Activated CD4-positive, alpha-beta T cell treated with anti-CD3 and anti-CD28 coated beads for 36 hours (primary cell): ENCODE results near the gene HRCT1. TPM values are rescaled to one million over a fixed set of nuclear protein-coding genes. Genes with fewer than 3 reads are reported as not detected.
"Not testable (repeated sequence)": the region's sequence is repeated elsewhere in the genome, so short reads cannot be mapped to it uniquely, and the experiment has no call there.

Experiments used
- ATAC-seq: fragments of 200-7000 bp; cut with Tn5 transposase; one replicate; pipeline ENCODE4 v1.10.0; 2021; ENCODE audit warnings: mild to moderate bottlenecking, moderate library complexity
- CTCF ChIA-PET: fragments of 350-600 bp; sonication (Branson Sonifier 250); formaldehyde crosslinking; loops from one replicate; lab custom pipeline; 2021; ENCODE audit warnings: antibody characterized with exemption; lab: Charles Lee
- POLR2A ChIA-PET: fragments of 350-600 bp; sonication (Branson Sonifier 250); formaldehyde crosslinking; loops from one replicate; lab custom pipeline; 2021; ENCODE audit warnings: antibody characterized with exemption, inconsistent platforms; lab: Charles Lee
- DNase-seq: peaks from one replicate; pipeline ENCODE4 v3.0.0-alpha.2; 2020
- H3K27ac Mint-ChIP-seq: one replicate; pipeline ENCODE4 v1.8.0; 2021; ENCODE audit warnings: mixed read lengths
- H3K27me3 Mint-ChIP-seq: one replicate; pipeline ENCODE4 v1.8.0; 2021; ENCODE audit warnings: mixed read lengths
- H3K36me3 Mint-ChIP-seq: one replicate; pipeline ENCODE4 v1.8.0; 2021; ENCODE audit warnings: low read depth, mixed read lengths
- H3K4me1 Mint-ChIP-seq: one replicate; pipeline ENCODE4 v1.8.0; 2021; ENCODE audit warnings: mixed read lengths
- H3K4me3 Mint-ChIP-seq: one replicate; pipeline ENCODE4 v1.8.0; 2021; ENCODE audit warnings: mild to moderate bottlenecking, moderate library complexity, mixed read lengths
- H3K9me3 Mint-ChIP-seq: one replicate; pipeline ENCODE4 v1.8.0; 2021; ENCODE audit warnings: low read depth, mixed read lengths
- intact Hi-C, 2 experiments: fragments of 100-400 bp; cut with DNase I in 1 of 2; cut with micrococcal nuclease in 1 of 2; formaldehyde crosslinking; loops; one replicate each; pipeline versions ENCODE4 v1.14.2 to v1.15.1; 2022 to 2024; cut with DNase I, micrococcal nuclease
- total RNA-seq, 2 experiments: library from RNA; stranded (reverse); gene quantifications; one replicate each; pipeline ENCODE4 v1.2.3, GENCODE V29; 2021

Gene HRCT1
- total RNA-seq, 2 experiments from 2014 or later, result not detected

DNA sequence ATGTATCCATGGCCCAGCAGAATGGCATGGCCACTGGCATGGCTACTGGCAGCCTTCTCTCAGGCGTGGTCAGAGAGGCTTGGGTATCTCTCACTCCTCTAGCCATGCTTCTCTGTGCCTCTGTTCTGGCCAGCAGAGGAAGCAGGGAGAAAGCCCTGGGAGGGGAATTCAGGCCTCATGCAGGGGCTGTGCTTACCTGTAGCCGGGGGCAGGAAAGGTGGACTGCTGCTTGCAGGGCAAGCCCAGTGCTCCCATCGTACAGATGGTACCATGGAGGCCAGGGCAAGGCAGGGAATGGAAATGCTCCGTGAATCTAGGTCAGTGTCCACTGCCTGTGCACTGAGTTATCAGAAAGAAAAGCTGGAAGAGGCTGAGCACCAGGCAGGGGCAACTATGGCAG lies 38.5 kb upstream of the HRCT1 start:
- H3K36me3 Mint-ChIP-seq, result no peaks in the 10 kb centered on the region
- no peaks in the 10 kb centered on the region for H3K4me1 Mint-ChIP-seq
- CTCF ChIA-PET, result interaction anchor here (0.9 kb wide), 1 partner anchor 77 kb away, joined by 3 read pairs; no protein-coding TSS in a partner anchor
- POLR2A ChIA-PET, result no interaction called here
- no peaks in the 10 kb centered on the region for H3K9me3 Mint-ChIP-seq
- H3K4me3 Mint-ChIP-seq, result no peak overlapping the region
- intact Hi-C loops, result no loop called here
- DNase-seq (no peak), ATAC-seq (no peak)
- no peak overlapping the region for H3K27ac Mint-ChIP-seq
- no peaks in the 10 kb centered on the region for H3K27me3 Mint-ChIP-seq

DNA sequence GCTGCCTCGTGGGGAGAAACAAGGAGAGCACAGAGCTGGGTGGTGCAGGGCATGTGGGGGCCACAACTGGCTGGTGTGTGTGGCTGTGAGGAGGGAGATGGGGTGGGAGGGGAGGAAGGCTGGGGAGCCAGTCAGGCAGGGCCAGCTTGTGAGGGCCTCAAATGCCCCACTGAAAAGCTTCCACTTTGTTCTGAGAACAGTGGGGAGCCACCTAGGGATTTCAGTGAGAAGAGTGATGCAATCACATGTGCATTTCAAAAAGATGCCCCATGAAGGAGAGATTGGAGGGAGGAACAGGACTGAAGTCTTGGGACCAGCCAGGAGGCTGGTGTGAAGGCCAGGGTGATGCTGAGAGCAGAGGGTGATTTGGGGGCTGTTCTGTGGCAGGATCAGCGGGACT lies 37.1 kb upstream of the HRCT1 start:
- H3K9me3 Mint-ChIP-seq, result no peaks in the 10 kb centered on the region
- no peaks in the 10 kb centered on the region for H3K36me3 Mint-ChIP-seq
- no peak overlapping the region for H3K4me3 Mint-ChIP-seq
- DNase-seq (no peak), ATAC-seq (no peak)
- ChIA-PET POLR2A (no interaction called here), CTCF (interaction anchor here (2.0 kb wide), 1 partner anchor 13 kb away, joined by 9 read pairs; no protein-coding TSS in a partner anchor)
- no peaks in the 10 kb centered on the region for H3K4me1 Mint-ChIP-seq
- intact Hi-C loops, result no loop called here
- H3K27ac Mint-ChIP-seq, result no peak overlapping the region
- no peaks in the 10 kb centered on the region for H3K27me3 Mint-ChIP-seq

DNA sequence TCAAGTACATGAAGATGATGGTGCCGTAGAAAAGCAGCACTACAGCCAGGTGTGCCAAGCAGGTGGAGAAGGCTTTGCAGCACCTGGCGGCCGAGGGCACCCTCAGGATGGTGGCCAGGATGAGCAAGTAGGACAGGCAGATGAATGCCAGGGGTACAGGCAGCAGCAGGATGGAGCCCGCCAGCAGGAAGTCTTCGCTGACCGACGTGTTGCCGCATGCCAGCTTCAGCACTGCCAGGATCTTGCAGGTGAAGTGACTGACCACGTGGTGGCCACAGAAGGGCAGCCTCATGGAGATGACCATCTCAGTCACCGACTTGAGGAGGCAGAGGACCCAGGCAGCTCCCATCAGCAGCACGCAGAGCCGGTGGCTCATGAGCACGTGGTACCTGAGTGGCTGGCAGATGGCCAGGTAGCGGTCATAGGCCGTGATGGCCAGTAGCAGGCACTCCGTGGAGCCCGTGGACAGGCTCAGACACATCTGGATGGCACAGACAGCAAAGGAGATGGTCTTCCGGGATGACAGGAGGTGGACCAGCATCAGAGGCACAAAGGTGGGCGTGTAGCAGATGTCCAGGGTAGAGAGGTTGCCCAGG lies 36.3 kb upstream of the HRCT1 start:
- POLR2A ChIA-PET, result no interaction called here
- no peak overlapping the region for H3K27ac Mint-ChIP-seq

DNA sequence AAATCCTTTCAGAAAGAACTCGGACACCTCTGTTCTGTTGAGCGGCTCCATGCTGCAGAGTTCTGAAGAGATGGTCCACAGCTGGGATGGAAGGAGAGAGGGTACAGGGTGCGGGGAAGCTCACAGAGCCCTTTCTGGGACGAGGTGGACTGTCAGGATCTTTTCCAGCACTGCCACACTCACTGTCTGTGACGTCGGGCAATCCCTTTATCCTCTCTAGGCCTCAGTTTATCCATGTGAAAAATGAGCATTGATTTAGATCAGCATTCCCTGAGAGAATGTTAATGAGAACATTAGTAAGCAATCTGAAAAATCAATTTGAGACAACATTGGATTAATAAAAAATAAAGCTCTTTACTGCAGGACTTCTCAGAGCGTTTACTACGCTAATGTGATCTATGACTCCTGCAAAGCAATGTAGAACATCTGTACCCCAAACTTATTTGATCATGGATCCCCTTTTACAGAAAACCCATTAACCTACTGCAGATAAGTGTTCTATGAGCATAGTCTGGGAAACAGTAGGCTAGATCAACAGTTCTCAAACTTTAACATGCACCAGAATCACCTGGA lies 35.6 kb upstream of the HRCT1 start, which contains the start of gene OR13J1:
TSS of gene OR13J1 (minus strand) at position 51 of the 573 bp plus-strand sequence. CDS start at position 51, 0 bp downstream.
- no peak for DNase-seq
- ChIA-PET CTCF (no interaction called here), POLR2A (no interaction called here)
- Mint-ChIP-seq H3K4me1 (no peaks in the 10 kb centered on the region), H3K27ac (no peak within 1 kb of the TSS), H3K4me3 (no peak within 1 kb of the TSS), H3K9me3 (no peaks in the 10 kb centered on the region), H3K36me3 (no peaks in the 10 kb centered on the region), H3K27me3 (no peaks in the 10 kb centered on the region)
- no peak for ATAC-seq
- intact Hi-C loops, result no loop called here

More for the DNA sequence above, 36.3 kb upstream of the HRCT1 start:
- ATAC-seq (no peak), DNase-seq (no peak)
- CTCF ChIA-PET, result interaction anchor here (2.0 kb wide), 1 partner anchor 13 kb away, joined by 9 read pairs; no protein-coding TSS in a partner anchor
- H3K4me1 Mint-ChIP-seq, result no peaks in the 10 kb centered on the region
- H3K9me3 Mint-ChIP-seq, result no peaks in the 10 kb centered on the region
- no peaks in the 10 kb centered on the region for H3K27me3 Mint-ChIP-seq
- H3K36me3 Mint-ChIP-seq, result no peaks in the 10 kb centered on the region
- H3K4me3 Mint-ChIP-seq, result no peak overlapping the region
- intact Hi-C loops, result no loop called here

GRCh38 chr9:35871545-35871944 lies 34.5 kb upstream of the HRCT1 start:
- Mint-ChIP-seq H3K27ac (no peak overlapping the region), H3K4me1 (no peaks in the 10 kb centered on the region), H3K9me3 (no peaks in the 10 kb centered on the region), H3K36me3 (no peaks in the 10 kb centered on the region), H3K4me3 (no peak overlapping the region), H3K27me3 (no peaks in the 10 kb centered on the region)
- ATAC-seq (no peak), DNase-seq (no peak)
- intact Hi-C loops, result no loop called here
- POLR2A ChIA-PET, result no interaction called here
- CTCF ChIA-PET, result interaction anchor here (0.8 kb wide), 1 partner anchor 10 kb away, joined by 5 read pairs; no protein-coding TSS in a partner anchor

- H3K27ac Mint-ChIP-seq, result no peak overlapping the region
- DNase-seq, result no peak
- intact Hi-C loops, result no loop called here
- ATAC-seq, result no peak
- no peak overlapping the region for H3K4me3 Mint-ChIP-seq
- CTCF ChIA-PET, result interaction anchor here (2.0 kb wide), 1 partner anchor 9 kb away, joined by 4 read pairs; no protein-coding TSS in a partner anchor
- no peaks in the 10 kb centered on the region for H3K36me3 Mint-ChIP-seq
- H3K27me3 Mint-ChIP-seq, result peaks cover 4% of the 10 kb centered on the region
- H3K4me1 Mint-ChIP-seq, result no peaks in the 10 kb centered on the region
- POLR2A ChIA-PET, result no interaction called here
- peaks cover 7% of the 10 kb centered on the region for H3K9me3 Mint-ChIP-seq
Measured at GRCh38 chr9:35872505-35872904, 33.5 kb upstream of the HRCT1 start.

DNA sequence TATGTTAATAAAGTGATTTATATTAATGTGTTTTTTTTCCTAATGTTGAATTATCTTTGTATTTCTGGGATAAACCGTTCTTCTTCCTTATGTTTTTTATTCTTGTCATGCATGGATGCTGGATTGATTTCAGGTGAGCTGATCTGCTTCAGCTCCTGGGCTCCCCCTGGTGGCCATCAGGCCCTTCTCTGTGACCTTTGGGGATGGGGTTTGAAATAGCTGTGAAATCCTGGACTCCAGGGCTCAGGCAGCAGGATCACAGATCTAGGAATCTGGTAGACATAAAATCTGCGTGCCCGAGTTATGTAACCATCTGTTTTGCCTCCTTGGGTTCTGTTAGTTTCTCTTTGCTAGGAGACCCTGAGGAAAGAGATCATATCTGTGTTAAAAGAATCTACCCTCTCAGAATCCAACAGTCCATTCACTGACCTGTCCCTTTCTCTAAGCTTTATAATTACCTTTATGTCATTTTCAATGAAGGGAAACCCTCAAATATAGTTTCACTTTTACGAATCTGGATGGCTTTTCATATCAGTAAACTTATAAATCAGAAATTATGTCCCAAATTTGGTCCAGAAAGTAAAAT lies 23.6 kb upstream of the HRCT1 start:
- Mint-ChIP-seq H3K27ac (no peak overlapping the region), H3K4me3 (no peak overlapping the region), H3K9me3 (peaks cover 6% of the 10 kb centered on the region), H3K36me3 (peaks cover 2% of the 10 kb centered on the region), H3K27me3 (peaks cover 4% of the 10 kb centered on the region), H3K4me1 (no peaks in the 10 kb centered on the region)
- ChIA-PET POLR2A (interaction anchor here (0.6 to 0.7 kb wide), 3 partner anchors 105 to 770 kb away, joined by 3 to 4 read pairs (median 3); no protein-coding TSS in a partner anchor), CTCF (interaction anchor here (0.6 to 3.0 kb wide), 57 partner anchors 9 to 329 kb away, joined by 3 to 50 read pairs (median 4); partner anchors contain the start of genes FAM221B, NPR2, SPAG8 and TMEM8B)
- peak; percentile 89 for DNase-seq
- intact Hi-C loops, result loop anchor here (1.0 to 5.0 kb wide), 4 partner anchors 56 to 280 kb away; no protein-coding TSS in a partner anchor
- peak; percentile 77 for ATAC-seq

- intact Hi-C loops, result loop anchor here (1.0 to 5.0 kb wide), 4 partner anchors 57 to 281 kb away; no protein-coding TSS in a partner anchor
- ATAC-seq, result no peak
- H3K36me3 Mint-ChIP-seq, result no peaks in the 10 kb centered on the region
- no peaks in the 10 kb centered on the region for H3K9me3 Mint-ChIP-seq
- ChIA-PET CTCF (interaction anchor here (0.6 to 3.0 kb wide), 25 partner anchors 9 to 218 kb away, joined by 3 to 50 read pairs (median 6); partner anchors contain the start of genes FAM221B, SPAG8 and TMEM8B), POLR2A (no interaction called here)
- H3K4me3 Mint-ChIP-seq, result no peak overlapping the region
- H3K27ac Mint-ChIP-seq, result no peak overlapping the region
- peaks cover 2% of the 10 kb centered on the region for H3K27me3 Mint-ChIP-seq
- H3K4me1 Mint-ChIP-seq, result no peaks in the 10 kb centered on the region
- DNase-seq, result no peak
Measured at GRCh38 chr9:35882996-35883395, 23.0 kb upstream of the HRCT1 start.

DNA sequence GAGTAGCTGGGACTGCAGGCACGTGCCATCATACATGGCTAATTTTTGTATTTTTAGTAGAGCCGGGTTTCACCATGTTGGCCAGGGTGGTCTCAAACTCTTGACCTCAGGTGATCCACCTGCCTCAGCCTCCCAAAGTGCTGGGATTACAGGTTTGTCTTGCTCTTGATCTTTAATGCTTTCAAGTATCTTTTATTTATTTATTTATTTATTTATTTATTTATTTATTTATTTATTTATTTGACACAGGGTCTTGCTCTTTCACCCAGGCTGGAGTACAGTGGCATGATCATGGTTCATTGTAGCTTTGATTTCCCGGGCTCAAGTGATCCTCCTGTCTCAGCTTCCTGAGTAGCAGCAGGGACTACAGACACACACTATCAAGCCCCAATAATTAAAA lies 21.1 kb upstream of the HRCT1 start:
- H3K9me3 Mint-ChIP-seq, H3K27ac Mint-ChIP-seq, H3K27me3 Mint-ChIP-seq, ATAC-seq, H3K4me3 Mint-ChIP-seq, H3K4me1 Mint-ChIP-seq, H3K36me3 Mint-ChIP-seq, DNase-seq: not testable (repeated sequence)
- intact Hi-C loops, result loop anchor here in 1 of 2 experiments (5.0 kb wide), 1 partner anchor 283 kb away; no protein-coding TSS in a partner anchor
- CTCF ChIA-PET, result interaction anchor here (1.2 to 2.1 kb wide), 2 partner anchors 18 to 59 kb away, joined by 3 to 8 read pairs; no protein-coding TSS in a partner anchor
- POLR2A ChIA-PET, result interaction anchor here (0.7 kb wide), 1 partner anchor 444 kb away, joined by 3 read pairs; no protein-coding TSS in a partner anchor

DNA sequence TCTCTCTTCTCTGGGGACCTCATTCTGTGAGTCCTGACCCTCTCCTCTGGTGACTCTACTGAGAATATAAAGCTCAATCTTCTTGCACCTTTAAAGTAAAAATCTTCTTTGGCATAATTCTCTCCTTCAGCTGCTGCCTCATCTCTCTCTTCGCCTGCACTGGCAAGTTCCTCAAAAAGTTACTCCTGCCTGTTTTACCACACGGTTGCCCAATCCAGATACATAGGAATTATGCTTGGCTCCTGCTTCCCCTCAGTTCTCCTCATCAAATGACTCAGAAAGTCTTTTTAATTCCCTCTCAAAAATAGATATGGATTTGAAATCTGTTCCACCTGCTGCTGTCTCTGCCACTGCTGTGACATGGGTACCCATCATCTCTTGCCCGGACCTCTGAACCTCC lies 14.4 kb upstream of the HRCT1 start:
- no peaks in the 10 kb centered on the region for H3K36me3 Mint-ChIP-seq
- intact Hi-C loops, result loop anchor here in 1 of 2 experiments (5.0 kb wide), 1 partner anchor 39 kb away; no protein-coding TSS in a partner anchor
- ATAC-seq (no peak), DNase-seq (no peak)
- H3K27ac Mint-ChIP-seq, result no peak overlapping the region
- H3K4me3 Mint-ChIP-seq, result no peak overlapping the region
- ChIA-PET CTCF (interaction anchor here (0.6 to 2.5 kb wide), 5 partner anchors 9 to 453 kb away, joined by 3 to 15 read pairs (median 4); no protein-coding TSS in a partner anchor), POLR2A (no interaction called here)
- no peaks in the 10 kb centered on the region for H3K4me1 Mint-ChIP-seq
- H3K27me3 Mint-ChIP-seq, result peaks cover 7% of the 10 kb centered on the region
- no peaks in the 10 kb centered on the region for H3K9me3 Mint-ChIP-seq

DNA sequence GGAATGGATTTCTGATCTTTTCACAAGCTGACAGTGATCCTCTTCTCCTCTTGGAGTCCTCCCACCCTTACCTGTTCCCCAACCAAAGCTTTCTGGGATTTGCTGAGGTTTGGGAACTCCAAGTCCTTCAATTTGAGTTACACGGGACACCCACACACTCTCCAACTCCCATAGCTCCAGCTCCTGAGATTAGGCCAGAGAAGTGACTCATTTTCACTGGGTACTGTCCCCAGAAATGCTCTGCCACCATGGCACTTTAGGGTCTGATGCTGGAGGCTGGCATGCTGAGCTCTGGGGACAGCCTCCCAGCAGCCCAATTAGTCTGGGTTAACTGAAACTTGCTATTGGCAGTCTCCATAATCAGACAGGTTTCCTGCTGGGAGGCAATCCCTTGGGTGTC lies 14.0 kb upstream of the HRCT1 start:
- Mint-ChIP-seq H3K27ac (no peak overlapping the region), H3K36me3 (no peaks in the 10 kb centered on the region), H3K4me3 (no peak overlapping the region), H3K9me3 (no peaks in the 10 kb centered on the region), H3K27me3 (peaks cover 7% of the 10 kb centered on the region), H3K4me1 (no peaks in the 10 kb centered on the region)
- ChIA-PET CTCF (interaction anchor here (0.6 to 2.5 kb wide), 5 partner anchors 10 to 453 kb away, joined by 3 to 15 read pairs (median 4); no protein-coding TSS in a partner anchor), POLR2A (no interaction called here)
- DNase-seq (no peak), ATAC-seq (no peak)
- intact Hi-C loops, result loop anchor here in 1 of 2 experiments (5.0 kb wide), 1 partner anchor 40 kb away; no protein-coding TSS in a partner anchor
